Type B pancreatic cell (in vitro differentiated cells): ENCODE results near the gene USP13. TPM values are rescaled to one million over a fixed set of nuclear protein-coding genes. Genes with fewer than 3 reads are reported as not detected.

Source experiments
- DNase-seq: peaks from one replicate; pipeline ENCODE4 v3.0.0; 2021; ENCODE audit warnings: mixed read lengths; ENCODE audit not compliant: unreplicated experiment; ENCODE audit errors: extremely low spot score
- H3K27ac Mint-ChIP-seq: 2 replicates; pipeline ENCODE4 v1.8.0; 2021; ENCODE audit warnings: mild to moderate bottlenecking, mixed read lengths
- H3K27me3 Mint-ChIP-seq: 2 replicates; pipeline ENCODE4 v1.8.0; 2021; ENCODE audit warnings: mixed read lengths
- H3K36me3 Mint-ChIP-seq: 2 replicates; pipeline ENCODE4 v1.8.0; 2021; ENCODE audit warnings: mixed read lengths
- H3K4me1 Mint-ChIP-seq: one replicate; pipeline ENCODE4 v1.8.0; 2021; ENCODE audit warnings: mixed read lengths; ENCODE audit not compliant: unreplicated experiment
- H3K4me3 Mint-ChIP-seq: 2 replicates; pipeline ENCODE4 v1.8.0; 2021; ENCODE audit warnings: mild to moderate bottlenecking, mixed read lengths
- H3K9me3 Mint-ChIP-seq: 2 replicates; pipeline ENCODE4 v1.8.0; 2021; ENCODE audit warnings: mixed read lengths
- total RNA-seq: library from RNA; stranded (reverse); gene quantifications from 2 replicates; pipeline ENCODE4 v1.2.1, GENCODE V29; 2021; ENCODE audit warnings: low replicate concordance
- TF ChIP-seq, protein P1 (sequence below): fragments of 200-600 bp; sonication (generic); conservative IDR thresholded peaks from 2 replicates; pipeline ENCODE4 v1.5.0; 2021; ENCODE audit warnings: antibody characterized with exemption, mild to moderate bottlenecking

Gene USP13
- total RNA-seq, 1 donor from 2014 or later: 18.3 TPM

DNA sequence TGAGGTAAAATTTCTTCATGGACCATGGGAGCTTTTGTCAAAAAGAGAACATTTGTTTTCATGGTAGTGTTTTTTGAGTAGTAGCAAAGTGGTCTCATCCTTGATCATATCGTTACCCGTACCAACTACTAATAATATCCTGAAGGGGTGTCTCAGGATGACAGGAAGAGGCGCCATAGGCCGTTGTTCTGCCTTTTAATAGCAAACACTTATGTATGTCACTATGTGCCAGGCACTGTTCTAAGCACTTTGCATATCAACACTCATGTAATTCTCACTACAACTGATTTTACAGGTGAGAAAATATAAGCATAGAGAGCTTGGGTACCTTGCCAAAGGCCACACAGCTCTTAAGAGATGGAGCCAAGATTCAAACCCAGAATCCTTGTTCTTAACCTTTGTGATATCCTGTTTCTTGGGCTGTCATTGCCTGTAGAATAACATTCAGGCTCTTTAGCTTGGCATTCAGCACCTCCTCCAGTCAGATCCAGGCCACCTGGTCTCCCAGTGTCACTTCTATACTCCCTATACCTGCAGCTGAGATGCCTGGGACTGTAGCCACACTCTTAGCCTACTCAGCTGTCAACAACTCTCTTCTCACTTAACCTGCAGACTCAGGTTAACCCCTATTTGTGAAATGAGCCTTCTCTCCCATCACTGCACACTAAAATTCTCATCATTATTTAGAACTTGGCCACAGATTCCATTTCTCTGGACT is 113.7 kb downstream of the USP13 start:
- Mint-ChIP-seq H3K36me3 (peaks cover 25% of the 10 kb centered on the region), H3K27ac (no peak overlapping the region), H3K27me3 (no peaks in the 10 kb centered on the region), H3K4me3 (no peak overlapping the region), H3K4me1 (no peaks in the 10 kb centered on the region), H3K9me3 (no peaks in the 10 kb centered on the region)
- no peak for DNase-seq
- TF ChIP-seq, protein P1, sequence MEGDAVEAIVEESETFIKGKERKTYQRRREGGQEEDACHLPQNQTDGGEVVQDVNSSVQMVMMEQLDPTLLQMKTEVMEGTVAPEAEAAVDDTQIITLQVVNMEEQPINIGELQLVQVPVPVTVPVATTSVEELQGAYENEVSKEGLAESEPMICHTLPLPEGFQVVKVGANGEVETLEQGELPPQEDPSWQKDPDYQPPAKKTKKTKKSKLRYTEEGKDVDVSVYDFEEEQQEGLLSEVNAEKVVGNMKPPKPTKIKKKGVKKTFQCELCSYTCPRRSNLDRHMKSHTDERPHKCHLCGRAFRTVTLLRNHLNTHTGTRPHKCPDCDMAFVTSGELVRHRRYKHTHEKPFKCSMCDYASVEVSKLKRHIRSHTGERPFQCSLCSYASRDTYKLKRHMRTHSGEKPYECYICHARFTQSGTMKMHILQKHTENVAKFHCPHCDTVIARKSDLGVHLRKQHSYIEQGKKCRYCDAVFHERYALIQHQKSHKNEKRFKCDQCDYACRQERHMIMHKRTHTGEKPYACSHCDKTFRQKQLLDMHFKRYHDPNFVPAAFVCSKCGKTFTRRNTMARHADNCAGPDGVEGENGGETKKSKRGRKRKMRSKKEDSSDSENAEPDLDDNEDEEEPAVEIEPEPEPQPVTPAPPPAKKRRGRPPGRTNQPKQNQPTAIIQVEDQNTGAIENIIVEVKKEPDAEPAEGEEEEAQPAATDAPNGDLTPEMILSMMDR: no peak

DNA sequence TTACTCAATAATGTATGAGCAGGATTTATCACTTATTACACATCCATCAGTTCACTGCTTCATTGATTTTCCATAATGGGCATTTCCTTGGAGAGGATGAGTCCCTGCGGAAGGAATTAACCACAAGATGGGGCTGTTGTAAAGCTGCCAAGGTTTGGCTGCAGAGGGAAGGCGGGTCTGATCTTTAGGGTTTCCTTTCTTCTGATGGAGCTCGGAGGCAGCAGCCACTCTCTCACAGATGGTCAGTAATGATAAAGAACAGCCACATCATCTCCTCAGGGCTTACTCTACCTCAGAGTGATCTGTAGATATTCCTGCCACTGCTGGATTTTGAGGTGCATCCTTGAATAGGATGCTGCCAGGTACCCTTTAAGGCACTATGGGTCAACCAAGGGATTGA is 115.2 kb downstream of the USP13 start:
- Mint-ChIP-seq H3K9me3 (no peaks in the 10 kb centered on the region), H3K27ac (no peak overlapping the region), H3K4me3 (no peak overlapping the region), H3K27me3 (no peaks in the 10 kb centered on the region), H3K36me3 (peaks cover 14% of the 10 kb centered on the region), H3K4me1 (no peaks in the 10 kb centered on the region)
- DNase-seq: no peak
- TF ChIP-seq, protein P1: peak; percentile 76

DNA sequence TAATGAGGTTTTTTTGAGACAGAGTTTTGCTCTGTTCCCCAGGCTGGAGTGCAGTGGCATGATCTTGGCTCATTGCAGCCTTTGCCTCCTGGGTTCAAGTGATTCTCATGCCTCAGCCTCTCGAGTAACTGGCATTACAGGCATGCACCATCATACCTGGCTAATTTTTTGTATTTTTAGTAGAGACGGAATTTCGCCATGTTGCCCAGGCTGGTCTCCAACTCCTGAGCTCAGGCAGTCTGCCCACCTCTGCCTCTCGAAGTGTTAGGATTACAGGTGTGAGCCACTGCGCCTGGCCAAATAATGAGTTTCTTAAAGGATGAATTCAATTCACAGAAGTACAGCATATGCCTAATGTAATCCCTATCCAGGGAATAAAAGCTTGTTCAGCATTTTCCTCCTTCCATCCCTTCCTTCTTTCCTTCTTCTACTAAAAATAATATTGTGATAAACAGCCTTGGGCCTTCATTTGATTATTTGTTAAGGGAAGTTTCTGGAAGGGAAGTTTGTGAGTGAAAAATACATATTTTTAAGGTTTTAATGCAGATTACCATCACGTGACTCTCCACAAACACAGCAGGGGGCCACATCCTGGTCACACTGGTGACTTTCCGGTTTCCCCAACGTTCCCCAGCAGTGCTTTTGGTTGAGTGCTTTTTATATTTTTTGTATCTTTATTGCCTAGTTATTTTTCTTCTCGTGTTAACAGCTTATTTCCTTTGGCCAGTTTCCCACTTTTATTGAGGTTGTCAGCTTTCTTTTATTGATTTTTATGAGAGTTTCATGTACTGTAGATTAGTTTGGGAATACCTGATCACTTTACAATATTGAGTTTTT is 116.8 kb downstream of the USP13 start:
- Mint-ChIP-seq H3K4me1 (no peaks in the 10 kb centered on the region), H3K27me3 (no peaks in the 10 kb centered on the region), H3K36me3 (peaks cover 16% of the 10 kb centered on the region), H3K4me3 (no peak overlapping the region), H3K9me3 (no peaks in the 10 kb centered on the region), H3K27ac (no peak overlapping the region)
- DNase-seq: no peak
- TF ChIP-seq, protein P1: no peak

DNA sequence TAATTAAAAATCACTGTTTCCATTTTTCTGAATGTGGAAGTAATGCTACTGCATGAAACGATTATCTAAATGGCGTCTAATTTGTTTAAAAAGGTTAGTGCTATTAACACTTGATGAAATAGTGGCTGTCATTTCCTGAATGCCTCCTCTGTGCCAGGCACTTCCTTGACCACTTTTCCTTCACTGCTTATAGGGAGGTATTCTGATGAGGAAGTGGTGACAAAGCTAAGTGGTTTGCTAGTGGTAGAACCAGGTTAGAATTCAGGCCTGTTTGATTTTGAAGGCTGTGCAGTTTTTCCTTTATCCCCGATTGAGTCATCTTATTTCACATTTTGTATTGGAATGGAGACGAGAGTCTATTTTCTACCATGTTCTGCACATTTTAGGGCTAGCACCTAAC is 119.0 kb downstream of the USP13 start:
- H3K9me3 Mint-ChIP-seq: no peaks in the 10 kb centered on the region
- no peaks in the 10 kb centered on the region for H3K27me3 Mint-ChIP-seq

DNA sequence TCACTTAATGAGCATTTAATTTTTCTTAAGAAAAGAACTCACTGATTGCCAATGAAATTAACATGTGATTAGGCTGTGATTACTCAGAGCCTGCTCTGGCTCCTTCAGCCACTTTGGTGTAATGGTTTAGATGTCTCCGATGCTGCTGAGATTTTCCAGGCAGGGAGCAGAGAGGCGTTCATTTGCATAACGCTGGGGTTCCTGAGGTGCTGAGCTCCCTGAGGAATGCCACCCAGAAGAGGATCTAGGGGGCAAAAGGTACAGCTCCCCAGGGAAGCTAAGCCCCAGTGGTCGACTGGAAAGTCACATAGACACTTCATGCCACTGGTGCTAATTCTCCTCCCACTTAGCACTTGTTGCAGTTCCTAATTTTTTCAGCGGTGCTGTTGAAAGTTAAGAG is 119.5 kb downstream of the USP13 start:
- no peak overlapping the region for H3K27ac Mint-ChIP-seq
- peaks cover 10% of the 10 kb centered on the region for H3K36me3 Mint-ChIP-seq
- H3K27me3 Mint-ChIP-seq: no peaks in the 10 kb centered on the region
- TF ChIP-seq, protein P1: no peak
- no peak for DNase-seq
- no peak overlapping the region for H3K4me3 Mint-ChIP-seq
- no peaks in the 10 kb centered on the region for H3K4me1 Mint-ChIP-seq
- no peaks in the 10 kb centered on the region for H3K9me3 Mint-ChIP-seq

More for the DNA sequence above, 119.0 kb downstream of the USP13 start:
- no peak overlapping the region for H3K27ac Mint-ChIP-seq
- DNase-seq: no peak
- TF ChIP-seq, protein P1: no peak
- H3K36me3 Mint-ChIP-seq: peaks cover 13% of the 10 kb centered on the region
- H3K4me3 Mint-ChIP-seq: no peak overlapping the region
- H3K4me1 Mint-ChIP-seq: no peaks in the 10 kb centered on the region
